A549 treated with Mapracorat at 1 μM for 4 hours (cell line): ENCODE data around the gene GPR153. TPM values are rescaled to one million over a fixed set of nuclear protein-coding genes. Genes with fewer than 3 reads are reported as not detected.

Experiments
- total RNA-seq: library from RNA; stranded (reverse); fragments of 200-300 nt; extraction: Qiagen RNA extraction; gene quantifications from 5 replicates; pipeline ENCODE4 v1.2.3, GENCODE V29; 2022

GPR153 gene
- total RNA-seq: 2.6 to 3.7 TPM (median 3.4 TPM) in 5 replicates

GRCh38 chr1:6260961-6261614 is at the start of gene GPR153:
Gene GPR153, minus strand, starts transcription at chr1:6261098. Its CDS starts 6,193 bp downstream, at chr1:6254905.

GRCh38 chr1:6243993-6244392 is 16.9 kb downstream of the GPR153 start, which contains the start of gene HES3:
Gene HES3, plus strand, starts transcription at chr1:6244179. Its CDS starts 187 bp downstream, at chr1:6244366.

GRCh38 chr1:6205849-6206519 is 54.9 kb downstream of the GPR153 start, which contains the start of gene RNF207:
Gene RNF207, plus strand, starts transcription at chr1:6206119. Its CDS starts 417 bp downstream, at chr1:6206536.

DNA sequence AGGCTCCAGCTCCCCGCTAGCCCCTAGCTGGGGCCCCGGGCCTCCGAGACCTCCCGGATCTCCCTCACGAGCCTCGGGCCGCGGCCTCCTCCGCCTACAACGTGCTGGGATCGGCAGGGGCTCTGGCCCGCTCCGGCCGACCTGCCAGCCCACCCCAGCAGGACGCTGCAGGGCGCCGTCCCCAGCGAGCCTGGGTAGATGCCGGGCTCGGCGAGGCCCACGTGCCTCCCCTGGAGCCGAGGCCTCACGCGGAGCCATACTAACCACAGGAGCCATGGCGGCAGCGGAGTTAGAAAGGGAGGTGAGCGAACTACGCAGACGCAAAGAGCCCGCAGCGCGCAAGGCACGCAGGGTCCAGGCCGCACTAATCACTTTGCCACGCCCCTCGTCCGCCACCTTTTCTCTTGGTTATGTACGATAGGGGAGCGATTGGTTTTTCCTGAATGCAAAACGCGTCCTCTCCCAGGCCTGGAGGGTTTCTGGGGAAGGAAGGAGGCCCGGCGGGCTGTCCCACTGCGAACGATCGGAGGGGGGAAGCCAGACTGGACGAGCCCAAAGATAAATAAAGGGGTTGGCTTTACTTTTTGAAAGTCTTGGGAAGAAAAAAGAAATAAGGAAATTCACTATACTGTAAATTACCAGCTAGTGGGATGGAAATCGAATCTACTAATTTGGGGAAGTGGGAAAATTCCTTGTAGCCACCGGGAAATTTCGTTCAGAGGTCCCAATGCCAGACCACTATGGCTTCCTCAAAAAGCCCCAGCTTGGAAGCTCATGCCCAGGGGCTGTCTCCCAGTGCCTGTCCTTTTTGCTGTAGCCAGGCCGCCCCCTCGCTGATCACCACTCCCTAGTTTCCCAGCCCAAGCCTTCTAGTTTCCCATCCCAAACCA is 61.4 kb downstream of the GPR153 start, which contains the start of gene RPL22:
Gene RPL22 (minus strand): TSS at position 298 of the 890 bp plus-strand sequence. CDS start 22 bp downstream, at position 276.

Other genes with a start within 250 kb of the GPR153 start
- gene KCNAB2, start 215.2 kb downstream of the GPR153 start, total RNA-seq: 7.0 to 8.2 TPM (median 7.7 TPM) in 5 replicates
- 1.2 to 2.5 TPM (median 1.4 TPM) in 5 replicates for gene CHD5, start 80.8 kb downstream of the GPR153 start, total RNA-seq
- 338 to 484 TPM (median 438 TPM) in 5 replicates for gene RPL22, start 61.5 kb downstream of the GPR153 start, total RNA-seq
- gene RNF207, start 55.0 kb downstream of the GPR153 start, total RNA-seq: 7.9 to 17.0 TPM (median 14.1 TPM) in 5 replicates
- gene ICMT, start 25.1 kb downstream of the GPR153 start, total RNA-seq: 48.0 to 61.3 TPM (median 58.5 TPM) in 5 replicates
- gene HES3, start 16.9 kb downstream of the GPR153 start, total RNA-seq: not detected in 5 replicates
- 68.7 to 103 TPM (median 91.2 TPM) in 5 replicates for gene ACOT7, start 132.7 kb upstream of the GPR153 start, total RNA-seq
- gene HES2, start 158.8 kb upstream of the GPR153 start, total RNA-seq: 2.6 to 5.7 TPM (median 5.2 TPM) in 5 replicates
- gene ESPN, start 163.7 kb upstream of the GPR153 start, total RNA-seq: 0.55 to 1.0 TPM (median 0.68 TPM) in 5 replicates
- gene TNFRSF25, start 205.1 kb upstream of the GPR153 start, total RNA-seq: 2.3 to 4.9 TPM (median 3.4 TPM) in 5 replicates
- gene PLEKHG5, start 230.6 kb upstream of the GPR153 start, total RNA-seq: 2.6 to 4.9 TPM (median 3.3 TPM) in 5 replicates